ENCODE measurements around the gene NAT16. TPM values are rescaled to one million over a fixed set of nuclear protein-coding genes. Genes with fewer than 3 reads are reported as not detected.

The NAT16 gene
- total RNA-seq, 5 donors from 2014 or later (not counting 1 experiment from before 2014, with no cell fraction given) = not detected

- CTCF ChIA-PET = interaction anchor here (0.5 to 3.0 kb wide), 10 partner anchors 8 to 1235 kb away, joined by 3 to 13 read pairs (median 4); no protein-coding TSS in a partner anchor
- H3K27ac ChIP-seq (ENCODE audit: low read length) = no peak overlapping the region
- no peak overlapping the region for H3K4me3 ChIP-seq (ENCODE audit: control insufficient read depth in 1 of 2, extremely low read depth in 1 of 2, low read length in 1 of 2)
- POLR2A ChIA-PET = interaction anchor here in 1 of 2 donors (0.6 kb wide), 1 partner anchor 61 kb away, joined by 6 read pairs; the partner anchor contains the start of gene ZNHIT1
- Mint-ChIP-seq H3K27me3 (peaks cover 0 to 8% of the 10 kb centered on the region in 2 donors), H3K4me1 (peaks cover 12 to 18% (median 17%) of the 10 kb centered on the region in 3 donors), H3K36me3 (peaks cover 25% of the 10 kb centered on the region), H3K9me3 (no peaks in the 10 kb centered on the region), H3K27ac (no peak overlapping the region), H3K4me3 (no peak overlapping the region)
- H3K9me3 ChIP-seq = no peaks in the 10 kb centered on the region
- H3K4me1 ChIP-seq (ENCODE audit: control insufficient read depth in 1 of 2, extremely low read depth in 1 of 2, insufficient read depth in 2 of 2, low read length in 2 of 2) = peaks cover 0 to 20% of the 10 kb centered on the region in 2 experiments
- peaks cover 0 to 9% of the 10 kb centered on the region in 2 donors for H3K36me3 ChIP-seq (ENCODE audit: control insufficient read depth in 2 of 2, extremely low read depth in 1 of 2, insufficient read depth in 1 of 2, low read length in 1 of 2)
- peaks cover under 1 to 33% of the 10 kb centered on the region in 2 experiments for H3K27me3 ChIP-seq (replicated peaks in 1 of 2; ENCODE audit: control insufficient read depth in 2 of 2, extremely low read depth in 1 of 2, insufficient read depth in 2 of 2, low read length in 1 of 2)
- DNase-seq = no peak
- no peak for ATAC-seq (replicated peaks in 1 of 4)
- 98% methylated on average over 8 of the region's 14 CpGs for WGBS (ENCODE audit: insufficient coverage)
Observed at GRCh38 chr7:101156866-101157589, 23.1 kb downstream of the NAT16 start.

- 96% methylated on average over 4 of the region's 6 CpGs for WGBS (ENCODE audit: insufficient coverage)
- ChIA-PET CTCF (interaction anchor here (0.6 to 3.0 kb wide), 6 partner anchors 9 to 1236 kb away, joined by 3 to 13 read pairs (median 3); no protein-coding TSS in a partner anchor), POLR2A (interaction anchor here in 1 of 2 donors (0.5 to 0.6 kb wide), 2 partner anchors 62 to 728 kb away, joined by 3 to 6 read pairs; partner anchors contain the start of genes ZCWPW1 and ZNHIT1)
- peaks cover 12 to 17% (median 15%) of the 10 kb centered on the region in 3 donors for H3K4me1 Mint-ChIP-seq
- Histone ChIP-seq H3K4me3 (ENCODE audit: control insufficient read depth in 1 of 2, extremely low read depth in 1 of 2, low read length in 1 of 2) (no peak overlapping the region), H3K27ac (ENCODE audit: low read length) (no peak overlapping the region), H3K27me3 (replicated peaks in 1 of 2; ENCODE audit: control insufficient read depth in 2 of 2, extremely low read depth in 1 of 2, insufficient read depth in 2 of 2, low read length in 1 of 2) (peaks cover 0 to 25% of the 10 kb centered on the region in 2 experiments), H3K36me3 (ENCODE audit: control insufficient read depth in 2 of 2, extremely low read depth in 1 of 2, insufficient read depth in 1 of 2, low read length in 1 of 2) (peaks cover 0 to 9% of the 10 kb centered on the region in 2 donors), H3K9me3 (no peaks in the 10 kb centered on the region), H3K4me1 (ENCODE audit: control insufficient read depth in 1 of 2, extremely low read depth in 1 of 2, insufficient read depth in 2 of 2, low read length in 2 of 2) (peaks cover 0 to 20% of the 10 kb centered on the region in 2 experiments)
- ATAC-seq (replicated peaks in 1 of 4) (no peak), DNase-seq (no peak)
- H3K9me3 Mint-ChIP-seq = no peaks in the 10 kb centered on the region
- peaks cover 0 to 5% of the 10 kb centered on the region in 2 donors for H3K27me3 Mint-ChIP-seq
- H3K27ac Mint-ChIP-seq = no peak overlapping the region
- peak overlapping the region in 1 of 3 donors; percentile 34 for H3K4me3 Mint-ChIP-seq
- H3K36me3 Mint-ChIP-seq = peaks cover 22% of the 10 kb centered on the region
Observed at GRCh38 chr7:101156277-101156676, 23.8 kb downstream of the NAT16 start.

GRCh38 chr7:101155303-101155702 lies 24.8 kb downstream of the NAT16 start:
- H3K4me3 ChIP-seq (ENCODE audit: control insufficient read depth in 1 of 2, extremely low read depth in 1 of 2, low read length in 1 of 2) = peak overlapping the region in 1 of 2 donors; percentile 70
- Mint-ChIP-seq H3K4me3 (peak overlapping the region; percentile 73 to 82 (median 77)), H3K9me3 (no peaks in the 10 kb centered on the region), H3K27ac (no peak overlapping the region), H3K36me3 (peaks cover 18% of the 10 kb centered on the region), H3K27me3 (peaks cover 0 to 3% of the 10 kb centered on the region in 2 donors), H3K4me1 (peaks cover 12 to 17% (median 14%) of the 10 kb centered on the region in 3 donors)
- ATAC-seq (replicated peaks in 1 of 4) = no peak
- H3K27ac ChIP-seq (ENCODE audit: low read length) = no peak overlapping the region
- no peak for DNase-seq
- POLR2A ChIA-PET = no interaction called here
- peaks cover 0 to 9% of the 10 kb centered on the region in 2 donors for H3K36me3 ChIP-seq (ENCODE audit: control insufficient read depth in 2 of 2, extremely low read depth in 1 of 2, insufficient read depth in 1 of 2, low read length in 1 of 2)
- H3K9me3 ChIP-seq = no peaks in the 10 kb centered on the region
- H3K4me1 ChIP-seq (ENCODE audit: control insufficient read depth in 1 of 2, extremely low read depth in 1 of 2, insufficient read depth in 2 of 2, low read length in 2 of 2) = peaks cover 0 to 20% of the 10 kb centered on the region in 2 experiments
- CTCF ChIA-PET = interaction anchor here in 1 of 2 donors (0.9 kb wide), 1 partner anchor 38 kb away, joined by 3 read pairs; no protein-coding TSS in a partner anchor
- 61% methylated on average over 2 of the region's 4 CpGs for WGBS (ENCODE audit: insufficient coverage)
- peaks cover 0 to 17% of the 10 kb centered on the region in 2 experiments for H3K27me3 ChIP-seq (replicated peaks in 1 of 2; ENCODE audit: control insufficient read depth in 2 of 2, extremely low read depth in 1 of 2, insufficient read depth in 2 of 2, low read length in 1 of 2)

- WGBS (ENCODE audit: insufficient coverage) = 0% methylated on average over 24 of the region's 34 CpGs
- H3K4me1 Mint-ChIP-seq = peaks cover 12 to 17% (median 14%) of the 10 kb centered on the region in 3 donors
Observed at GRCh38 chr7:101154693-101155102, 25.4 kb downstream of the NAT16 start.

GRCh38 chr7:101153969-101154692 lies 26.0 kb downstream of the NAT16 start, which contains the start of gene AP1S1:
Gene AP1S1 (plus strand): TSS chr7:101154476. CDS start chr7:101154515, 39 bp downstream.
- H3K4me1 ChIP-seq (ENCODE audit: control insufficient read depth in 1 of 2, extremely low read depth in 1 of 2, insufficient read depth in 2 of 2, low read length in 2 of 2) = peaks cover 0 to 20% of the 10 kb centered on the region in 2 experiments
- H3K36me3 ChIP-seq (ENCODE audit: control insufficient read depth in 2 of 2, extremely low read depth in 1 of 2, insufficient read depth in 1 of 2, low read length in 1 of 2) = peaks cover 0 to 6% of the 10 kb centered on the region in 2 donors
- H3K27me3 Mint-ChIP-seq = peaks cover 8 to 11% of the 10 kb centered on the region in 2 donors
- H3K9me3 Mint-ChIP-seq = no peaks in the 10 kb centered on the region
- WGBS (ENCODE audit: insufficient coverage) = 1% methylated on average over 44 of the region's 51 CpGs
- H3K27ac ChIP-seq (ENCODE audit: low read length) = no peak within 1 kb of the TSS
- ATAC-seq (replicated peaks in 1 of 4) (peak; percentile 88 to 94 (median 90)), DNase-seq (peak; percentile 69 to 97 (median 84))
- peak within 1 kb of the TSS; percentile 73 to 82 (median 77) for H3K4me3 Mint-ChIP-seq
- peaks cover 0 to 11% of the 10 kb centered on the region in 2 experiments for H3K27me3 ChIP-seq (replicated peaks in 1 of 2; ENCODE audit: control insufficient read depth in 2 of 2, extremely low read depth in 1 of 2, insufficient read depth in 2 of 2, low read length in 1 of 2)
- no peaks in the 10 kb centered on the region for H3K9me3 ChIP-seq
- CTCF ChIA-PET = interaction anchor here in 1 of 2 donors (0.6 to 1.0 kb wide), 3 partner anchors 9 to 38 kb away, joined by 4 to 14 read pairs (median 4); no protein-coding TSS in a partner anchor
- H3K4me1 Mint-ChIP-seq = peaks cover 12 to 17% (median 14%) of the 10 kb centered on the region in 3 donors
- H3K4me3 ChIP-seq (ENCODE audit: control insufficient read depth in 1 of 2, extremely low read depth in 1 of 2, low read length in 1 of 2) = peak within 1 kb of the TSS; percentile 26 to 70
- H3K36me3 Mint-ChIP-seq = peaks cover 13% of the 10 kb centered on the region
- H3K27ac Mint-ChIP-seq = peak within 1 kb of the TSS; percentile 27 to 41
- POLR2A ChIA-PET = no interaction called here

More at GRCh38 chr7:101154693-101155102, 25.4 kb downstream of the NAT16 start:
- Histone ChIP-seq H3K4me3 (ENCODE audit: control insufficient read depth in 1 of 2, extremely low read depth in 1 of 2, low read length in 1 of 2) (peak overlapping the region; percentile 26 to 70), H3K36me3 (ENCODE audit: control insufficient read depth in 2 of 2, extremely low read depth in 1 of 2, insufficient read depth in 1 of 2, low read length in 1 of 2) (peaks cover 0 to 9% of the 10 kb centered on the region in 2 donors), H3K27me3 (replicated peaks in 1 of 2; ENCODE audit: control insufficient read depth in 2 of 2, extremely low read depth in 1 of 2, insufficient read depth in 2 of 2, low read length in 1 of 2) (peaks cover 0 to 11% of the 10 kb centered on the region in 2 experiments), H3K4me1 (ENCODE audit: control insufficient read depth in 1 of 2, extremely low read depth in 1 of 2, insufficient read depth in 2 of 2, low read length in 2 of 2) (peaks cover 0 to 20% of the 10 kb centered on the region in 2 experiments), H3K27ac (ENCODE audit: low read length) (no peak overlapping the region), H3K9me3 (no peaks in the 10 kb centered on the region)
- ChIA-PET POLR2A (no interaction called here), CTCF (interaction anchor here (0.9 to 1.0 kb wide), 2 partner anchors 11 to 38 kb away, joined by 3 to 14 read pairs; no protein-coding TSS in a partner anchor)
- DNase-seq (no peak), ATAC-seq (replicated peaks in 1 of 4) (peak; percentile 23 to 35 (median 34))
- H3K27ac Mint-ChIP-seq = no peak overlapping the region
- peaks cover 13% of the 10 kb centered on the region for H3K36me3 Mint-ChIP-seq
- H3K4me3 Mint-ChIP-seq = peak overlapping the region; percentile 73 to 82 (median 77)
- peaks cover 3 to 5% of the 10 kb centered on the region in 2 donors for H3K27me3 Mint-ChIP-seq
- H3K9me3 Mint-ChIP-seq = no peaks in the 10 kb centered on the region

Measured in T-cell (primary cell).